Ovary (tissue), 9 donors: ENCODE data around the gene STK38. TPM values are rescaled to one million over a fixed set of nuclear protein-coding genes. Genes with fewer than 3 reads are reported as not detected.

Source experiments
- DNase-seq, 5 donors: peaks; one replicate each; pipeline ENCODE4 v3.0.0-alpha.2; 2019 to 2020
- H3K27ac ChIP-seq, 2 donors: fragments of 200-600 bp; one replicate each; pipeline versions ENCODE4 v1.5.1 to v1.8.0; 2019 to 2022
- H3K27me3 ChIP-seq: fragments of 200-600 bp; one replicate; pipeline ENCODE4 v1.8.0; 2022
- H3K36me3 ChIP-seq: fragments of 200-600 bp; sonication (generic); one replicate; pipeline ENCODE4 v1.5.1; 2019
- H3K4me1 ChIP-seq: one replicate; pipeline ENCODE4 v1.8.1; 2013; ENCODE audit warnings: mild to moderate bottlenecking, moderate library complexity; ENCODE audit not compliant: insufficient read depth
- H3K4me3 ChIP-seq: fragments of 200-600 bp; sonication (generic); one replicate; pipeline ENCODE4 v1.5.1; 2017
- H3K9me3 ChIP-seq, 2 donors: fragments of 200-600 bp in 1 of 2; sonication (generic) in 1 of 2; one replicate each; pipeline versions ENCODE4 v1.5.1 to v1.8.1; 2013 to 2019; ENCODE audit warnings: mild to moderate bottlenecking in 1 of 2, moderate library complexity in 1 of 2
- EP300 ChIP-seq: sonication (generic); formaldehyde crosslinking; IDR thresholded peaks from one replicate; pipeline ENCODE4 v1.6.1; 2017; ENCODE audit warnings: antibody characterized with exemption
- POLR2A ChIP-seq: fragments of 450-650 bp; IDR thresholded peaks from one replicate; pipeline ENCODE4 v1.6.1; 2017; ENCODE audit warnings: antibody characterized with exemption, mild to moderate bottlenecking, moderate library complexity
- WGBS, 3 donors: extraction: QIAGEN DNeasy Blood & Tissue Kit in 1 of 3; methylation state at CpG; one replicate each; pipeline versions ENCODE4 v1.1.5 to v1.1.7; 2013 to 2017; 5-methylcytosine and 5-hydroxymethylcytosine counted together
- intact Hi-C, 4 donors: fragments of 100-400 bp; cut with DNase I; formaldehyde crosslinking; loops; one replicate each; pipeline versions ENCODE4 v1.11.0 to v1.15.1; 2022 to 2023
- polyA plus RNA-seq, 2 donors: library from polyadenylated mRNA; stranded (reverse); fragments of 200-250 nt in 1 of 2; fragments of 350-450 nt in 1 of 2; fragmentation: Illumina TruSeq in 1 of 2; extraction: RNeasy Lipid Tissue Mini Kit (QIAGEN cat#74804) in 1 of 2; gene quantifications; one replicate each; pipeline ENCODE4 v1.2.3, GENCODE V29; 2013 to 2014
- total RNA-seq, 7 donors: library from RNA; depleted of rRNA in 2 of 7; stranded (reverse); fragments of >200 nt in 2 of 7; fragmentation: NEBNext Ultra II Directional in 3 of 7; extraction: Animal tissue kit (Norgen Biotek cat#: 25700) in 3 of 7; gene quantifications; one replicate each; pipeline versions ENCODE4 v1.1.0 to v1.2.4, GENCODE V29; 2016 to 2023
- TF ChIP-seq, protein P1 (sequence below), 3 donors: fragments of 450-650 bp in 2 of 3; fragments of 200-600 bp in 1 of 3; IDR thresholded peaks; one replicate each; pipeline versions ENCODE4 v1.5.1 to v1.8.0; 2016 to 2022; ENCODE audit warnings: antibody characterized with exemption in 3 of 3, mild to moderate bottlenecking in 1 of 3
- donor health status: DM: no; HTN: no; CAD: no; lungs with moderate emphysema.
- donor health status: DM: no; HTN: no; CAD: no.
- donor health status: Bipolar disorder and iron deficiency.
- donor health status: DM: yes; HTN: yes; CAD: no.
- donor health status: DM: no; HTN: no; CAD: no.
- donor health status: DM: yes; HTN: yes; CAD: no.

Gene STK38
- total and polyA plus RNA-seq, 9 donors, result 8.9 to 35.4 (median 15.5) TPM

DNA sequence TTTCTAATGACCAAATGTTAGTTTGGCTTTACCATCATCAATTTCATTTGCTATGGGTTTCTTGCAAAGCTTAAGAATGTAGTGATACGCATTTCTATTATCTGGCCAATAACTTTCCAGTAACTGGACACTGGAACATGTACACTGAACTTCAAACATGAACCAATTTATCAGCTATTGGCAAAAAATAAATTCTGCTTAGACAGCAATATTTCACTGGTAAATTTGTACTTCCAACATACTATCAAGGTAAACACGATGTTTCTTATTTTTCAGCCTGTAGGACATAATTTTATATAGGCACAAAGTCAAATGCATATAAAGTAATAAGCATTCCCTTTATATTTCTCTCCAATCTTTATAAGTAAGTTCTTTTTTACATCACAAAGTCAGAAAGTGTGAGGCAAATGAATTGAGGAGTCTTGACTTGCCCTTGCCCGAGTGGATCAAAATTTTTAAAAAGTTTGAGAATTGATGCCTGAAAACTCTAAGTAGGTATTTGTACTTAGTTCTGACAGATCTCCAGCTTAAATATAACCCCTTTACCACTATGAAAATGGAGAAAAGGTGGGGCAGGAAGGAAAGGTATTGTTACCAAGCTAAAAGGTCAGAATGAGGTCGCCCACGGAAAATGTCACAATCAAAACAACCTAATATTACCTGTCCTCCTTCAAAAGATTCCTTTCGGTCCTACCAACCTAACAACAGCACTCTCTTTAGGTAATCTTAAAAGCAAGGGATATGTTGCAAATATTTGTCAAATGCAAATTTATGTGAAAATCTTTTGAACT, 41.3 kb downstream of the STK38 start:
- intact Hi-C loops, result no loop called here
- no peak overlapping the region for H3K4me3 ChIP-seq
- H3K36me3 ChIP-seq, result no peaks in the 10 kb centered on the region
- H3K4me1 ChIP-seq, result no peaks in the 10 kb centered on the region
- WGBS, 3 donors, result 78 to 82% (median 80%) methylated on average over 6 of the region's 6 CpGs
- no peak overlapping the region for H3K27ac ChIP-seq
- H3K27me3 ChIP-seq, result no peaks in the 10 kb centered on the region
- no peaks in the 10 kb centered on the region for H3K9me3 ChIP-seq
- no peak for TF ChIP-seq POLR2A
- TF ChIP-seq, protein P1, sequence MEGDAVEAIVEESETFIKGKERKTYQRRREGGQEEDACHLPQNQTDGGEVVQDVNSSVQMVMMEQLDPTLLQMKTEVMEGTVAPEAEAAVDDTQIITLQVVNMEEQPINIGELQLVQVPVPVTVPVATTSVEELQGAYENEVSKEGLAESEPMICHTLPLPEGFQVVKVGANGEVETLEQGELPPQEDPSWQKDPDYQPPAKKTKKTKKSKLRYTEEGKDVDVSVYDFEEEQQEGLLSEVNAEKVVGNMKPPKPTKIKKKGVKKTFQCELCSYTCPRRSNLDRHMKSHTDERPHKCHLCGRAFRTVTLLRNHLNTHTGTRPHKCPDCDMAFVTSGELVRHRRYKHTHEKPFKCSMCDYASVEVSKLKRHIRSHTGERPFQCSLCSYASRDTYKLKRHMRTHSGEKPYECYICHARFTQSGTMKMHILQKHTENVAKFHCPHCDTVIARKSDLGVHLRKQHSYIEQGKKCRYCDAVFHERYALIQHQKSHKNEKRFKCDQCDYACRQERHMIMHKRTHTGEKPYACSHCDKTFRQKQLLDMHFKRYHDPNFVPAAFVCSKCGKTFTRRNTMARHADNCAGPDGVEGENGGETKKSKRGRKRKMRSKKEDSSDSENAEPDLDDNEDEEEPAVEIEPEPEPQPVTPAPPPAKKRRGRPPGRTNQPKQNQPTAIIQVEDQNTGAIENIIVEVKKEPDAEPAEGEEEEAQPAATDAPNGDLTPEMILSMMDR (IDR thresholded peaks at IDR 0.05), result no peak
- no peak for TF ChIP-seq EP300
- no peak for DNase-seq

DNA sequence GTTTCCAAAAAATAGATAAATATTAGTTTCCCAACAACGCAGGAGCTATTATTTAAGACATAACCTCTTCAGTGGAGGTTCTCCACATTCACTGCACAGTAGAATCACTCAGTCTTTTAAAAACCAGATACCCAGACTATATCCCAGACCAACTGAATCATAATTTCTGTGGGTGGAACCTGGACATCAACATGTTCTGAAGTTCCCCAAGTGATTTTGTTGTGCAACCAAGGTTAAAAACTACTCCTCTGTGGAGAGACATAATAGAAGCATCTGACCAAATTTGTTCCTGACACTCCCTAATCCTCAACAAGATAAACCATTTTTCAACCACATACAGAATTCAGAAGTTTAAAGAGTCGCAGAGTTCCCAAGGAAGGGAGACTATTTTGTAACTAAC, 42.3 kb downstream of the STK38 start:
- H3K4me3 ChIP-seq, result no peak overlapping the region
- TF ChIP-seq, protein P1 (IDR thresholded peaks at IDR 0.05), result no peak
- TF ChIP-seq EP300 (no peak), POLR2A (no peak)
- no peaks in the 10 kb centered on the region for H3K4me1 ChIP-seq
- H3K27ac ChIP-seq, result no peak overlapping the region
- 40 to 49% (median 46%) methylated on average over 2 of the region's 2 CpGs for WGBS, 3 donors
- H3K27me3 ChIP-seq, result no peaks in the 10 kb centered on the region
- no peak for DNase-seq
- intact Hi-C loops, result loop anchor here in 1 of 4 donors (5.0 kb wide), 1 partner anchor 213 kb away; no protein-coding TSS in a partner anchor
- no peaks in the 10 kb centered on the region for H3K36me3 ChIP-seq
- H3K9me3 ChIP-seq, result no peaks in the 10 kb centered on the region

DNA sequence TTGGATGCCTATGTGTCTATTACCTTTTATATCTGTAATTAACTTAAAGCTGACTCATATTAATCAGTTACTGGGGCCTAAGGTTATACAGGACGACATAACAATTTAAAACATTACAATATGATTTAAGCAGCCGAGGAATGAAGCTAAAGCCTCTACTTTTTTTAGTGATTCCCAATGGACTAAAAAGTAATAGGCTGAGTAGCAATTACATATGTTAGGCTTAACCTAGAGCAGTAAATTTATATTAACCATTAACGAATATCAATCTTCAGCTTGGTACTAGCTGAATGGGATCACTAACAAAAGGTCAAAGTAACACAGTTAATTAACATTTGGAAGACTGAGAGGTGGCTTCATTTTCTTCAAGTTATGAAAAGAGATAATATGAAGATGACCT, 43.1 kb downstream of the STK38 start:
- Histone ChIP-seq H3K36me3 (no peaks in the 10 kb centered on the region), H3K27me3 (no peaks in the 10 kb centered on the region), H3K4me1 (no peaks in the 10 kb centered on the region), H3K9me3 (no peaks in the 10 kb centered on the region), H3K27ac (no peak overlapping the region), H3K4me3 (no peak overlapping the region)
- no peak for DNase-seq
- intact Hi-C loops, result loop anchor here in 1 of 4 donors (5.0 kb wide), 1 partner anchor 212 kb away; no protein-coding TSS in a partner anchor
- WGBS, 3 donors, result 80 to 90% (median 84%) methylated on average over 3 of the region's 3 CpGs
- no peak for TF ChIP-seq EP300
- TF ChIP-seq POLR2A, result no peak
- TF ChIP-seq, protein P1 (IDR thresholded peaks at IDR 0.05), result no peak

DNA sequence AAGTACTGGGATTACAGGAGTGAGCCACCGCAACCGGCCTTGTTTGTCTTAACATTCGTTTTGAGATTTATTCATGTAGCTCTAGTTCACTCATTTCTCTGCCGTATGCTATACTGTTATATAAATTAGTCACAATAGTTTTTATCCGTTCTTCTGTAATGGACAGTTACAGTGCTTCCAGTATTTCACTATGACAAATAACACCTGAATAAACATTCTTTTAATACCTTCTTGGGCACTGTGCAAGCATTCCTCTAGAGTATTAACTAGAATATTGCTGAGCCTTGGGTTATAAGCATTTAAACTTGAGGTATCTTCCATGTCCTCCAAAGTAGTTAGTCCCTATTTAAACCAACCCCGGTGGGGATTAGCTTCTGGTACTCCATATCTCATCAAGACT, 45.6 kb downstream of the STK38 start:
- DNase-seq, result no peak
- Histone ChIP-seq H3K4me3 (no peak overlapping the region), H3K27me3 (no peaks in the 10 kb centered on the region), H3K4me1 (no peaks in the 10 kb centered on the region), H3K27ac (no peak overlapping the region), H3K36me3 (no peaks in the 10 kb centered on the region), H3K9me3 (no peaks in the 10 kb centered on the region)
- intact Hi-C loops, result loop anchor here in 1 of 4 donors (5.0 kb wide), 1 partner anchor 209 kb away; no protein-coding TSS in a partner anchor
- no peak for TF ChIP-seq POLR2A
- 79 to 93% (median 91%) methylated on average over 6 of the region's 6 CpGs for WGBS, 3 donors

DNA sequence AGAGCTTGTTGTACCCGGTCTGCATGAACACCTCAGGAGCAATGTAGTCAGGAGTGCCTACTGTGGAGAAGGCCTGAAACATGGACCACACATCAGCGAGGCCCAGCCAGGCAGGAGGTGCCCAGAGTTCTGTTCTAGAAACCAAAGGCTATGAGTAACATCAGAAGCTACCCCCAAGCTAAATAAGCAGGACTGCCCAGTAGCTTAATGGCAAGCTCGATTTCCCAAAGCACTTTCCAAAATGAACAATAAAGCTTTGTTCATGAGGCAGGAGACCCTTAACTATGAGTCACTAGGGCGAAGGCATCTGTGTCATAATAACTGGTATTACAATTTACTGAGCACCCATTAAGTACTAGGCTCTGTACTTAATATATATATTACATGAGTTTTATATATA, 47.4 kb downstream of the STK38 start:
- intact Hi-C loops, result loop anchor here in 2 of 4 donors (5.0 to 10.0 kb wide), 3 partner anchors 42 to 705 kb away; no protein-coding TSS in a partner anchor
- H3K36me3 ChIP-seq, result no peaks in the 10 kb centered on the region
- no peaks in the 10 kb centered on the region for H3K27me3 ChIP-seq
- no peaks in the 10 kb centered on the region for H3K4me1 ChIP-seq
- H3K4me3 ChIP-seq, result no peak overlapping the region
- no peak overlapping the region for H3K27ac ChIP-seq
- H3K9me3 ChIP-seq, result no peaks in the 10 kb centered on the region
- TF ChIP-seq EP300 (no peak), POLR2A (no peak)
- TF ChIP-seq, protein P1 (IDR thresholded peaks at IDR 0.05), result no peak
- no peak for DNase-seq
- WGBS, 3 donors, result 69 to 92% (median 88%) methylated on average over 3 to 4 of the region's 4 CpGs
